ENCODE data around the gene S100A12. TPM values are rescaled to one million over a fixed set of nuclear protein-coding genes. Genes with fewer than 3 reads are reported as not detected.

S100A12 gene
- total RNA-seq, 1 donor from 2014 or later = 7.6 TPM

Small RNA genes lying within 50 kb of the gene (small RNA-seq; reads per million reads assigned to genes)
- gene RNU6-160P (ENCODE audit: low replicate concordance) = not detected
- gene S100A15A (ENCODE audit: low replicate concordance) = not detected

Other genes with a start within 250 kb of the S100A12 start
- gene SPRR2G, start 224.7 kb downstream of the S100A12 start, total RNA-seq = not detected
- gene LELP1, start 172.2 kb downstream of the S100A12 start, total RNA-seq = not detected
- gene PRR9, start 158.0 kb downstream of the S100A12 start, total RNA-seq = not detected
- not detected for gene LORICRIN, start 115.9 kb downstream of the S100A12 start, total RNA-seq
- gene PGLYRP3, start 62.7 kb downstream of the S100A12 start, total RNA-seq = 2.4 TPM
- 0.31 TPM for gene PGLYRP4, start 26.8 kb downstream of the S100A12 start, total RNA-seq
- 739 TPM for gene S100A9, start 17.8 kb downstream of the S100A12 start, total RNA-seq
- gene S100A8, start 15.5 kb upstream of the S100A12 start, total RNA-seq = 87.6 TPM
- gene S100A7A, start 40.9 kb upstream of the S100A12 start, total RNA-seq = not detected
- gene S100A7, start 85.0 kb upstream of the S100A12 start, total RNA-seq = 2.6 TPM
- 103 TPM for gene S100A6, start 160.4 kb upstream of the S100A12 start, total RNA-seq
- gene S100A5, start 165.3 kb upstream of the S100A12 start, total RNA-seq = not detected
- 160 TPM for gene S100A4, start 170.2 kb upstream of the S100A12 start, total RNA-seq
- gene S100A3, start 173.6 kb upstream of the S100A12 start, total RNA-seq = 0.72 TPM
- gene S100A2, start 190.2 kb upstream of the S100A12 start, total RNA-seq = 46.5 TPM
- 76.2 TPM for gene S100A16, start 237.5 kb upstream of the S100A12 start, total RNA-seq
- gene S100A14, start 240.7 kb upstream of the S100A12 start, total RNA-seq = 40.9 TPM

Data from tongue (tissue), 2 donors.